MM.1S (cell line): ENCODE measurements around the gene KCNMA1.

Source experiments
- DNase-seq: peaks from one replicate; pipeline ENCODE4 v3.0.0-alpha.2; 2015
- H2AFZ ChIP-seq: fragments of 300-600 bp; sonication (generic); 2 replicates; pipeline ENCODE4 v1.6.0; 2016; ENCODE audit warnings: antibody characterized with exemption, low read length
- H3F3A ChIP-seq: fragments of 300-600 bp; sonication (generic); 2 replicates; pipeline ENCODE4 v1.6.1; 2016; ENCODE audit warnings: mild to moderate bottlenecking, antibody characterized with exemption, low read length, moderate library complexity, mixed read lengths; ENCODE audit not compliant: insufficient read depth
- H3K27ac ChIP-seq: fragments of 300-600 bp; sonication (generic); 2 replicates; pipeline ENCODE4 v1.5.1; 2016; ENCODE audit warnings: mild to moderate bottlenecking, low read length
- H3K27me3 ChIP-seq: fragments of 300-600 bp; sonication (generic); replicated peaks from 2 replicates; pipeline ENCODE4 v1.6.0; 2016; ENCODE audit warnings: low read length; ENCODE audit not compliant: insufficient read depth
- H3K36me3 ChIP-seq: fragments of 300-600 bp; sonication (generic); replicated peaks from 2 replicates; pipeline ENCODE4 v1.6.1; 2016; ENCODE audit warnings: mild to moderate bottlenecking, low read length, mixed read lengths; ENCODE audit not compliant: insufficient read depth
- H3K4me1 ChIP-seq: fragments of 300-600 bp; sonication (generic); 2 replicates; pipeline ENCODE4 v1.6.1; 2016; ENCODE audit warnings: low read length, mixed read lengths
- H3K4me2 ChIP-seq: fragments of 300-600 bp; sonication (generic); 2 replicates; pipeline ENCODE4 v1.6.0; 2016; ENCODE audit warnings: low read depth, low read length
- H3K4me3 ChIP-seq: fragments of 300-600 bp; sonication (generic); 2 replicates; pipeline ENCODE4 v1.5.1; 2016; ENCODE audit warnings: low read length, mixed read lengths
- H3K79me2 ChIP-seq: fragments of 300-600 bp; sonication (generic); 2 replicates; pipeline ENCODE4 v1.6.1; 2016; ENCODE audit warnings: mixed run types, low read length, mixed read lengths
- H3K9ac ChIP-seq: fragments of 300-600 bp; sonication (generic); 2 replicates; pipeline ENCODE4 v1.6.1; 2016; ENCODE audit warnings: low read length, mixed read lengths
- H3K9me2 ChIP-seq: fragments of 300-600 bp; sonication (generic); replicated peaks from 2 replicates; pipeline ENCODE4 v1.6.1; 2016; ENCODE audit warnings: mild to moderate bottlenecking, low read length, mixed read lengths; ENCODE audit not compliant: insufficient read depth
- H3K9me3 ChIP-seq: fragments of 300-600 bp; sonication (generic); replicated peaks from 2 replicates; pipeline ENCODE4 v1.6.1; 2016; ENCODE audit warnings: mild to moderate bottlenecking, low read length, mixed read lengths; ENCODE audit not compliant: insufficient read depth
- H4K20me1 ChIP-seq: fragments of 300-600 bp; sonication (generic); 2 replicates; pipeline ENCODE4 v1.6.1; 2016; ENCODE audit warnings: mild to moderate bottlenecking, low read length, moderate library complexity, mixed read lengths; ENCODE audit not compliant: insufficient read depth
- EZH2 ChIP-seq: fragments of 300-600 bp; sonication (generic); optimal IDR thresholded peaks from 2 replicates; pipeline ENCODE3; 2017; ENCODE audit warnings: low read depth, mild to moderate bottlenecking, antibody characterized with exemption, low read length, mixed read lengths
- EZH2phosphoT487 ChIP-seq: fragments of 300-600 bp; sonication (generic); IDR thresholded peaks from 2 replicates; pipeline ENCODE4 v1.6.1; 2018; ENCODE audit warnings: antibody characterized with exemption, low read length
- TF ChIP-seq, protein P1 (sequence below): fragments of 300-600 bp; sonication (generic); IDR thresholded peaks from 2 replicates; pipeline ENCODE4 v1.5.1; 2016; ENCODE audit warnings: antibody characterized with exemption, low read length, mixed read lengths

The KCNMA1 gene

DNA sequence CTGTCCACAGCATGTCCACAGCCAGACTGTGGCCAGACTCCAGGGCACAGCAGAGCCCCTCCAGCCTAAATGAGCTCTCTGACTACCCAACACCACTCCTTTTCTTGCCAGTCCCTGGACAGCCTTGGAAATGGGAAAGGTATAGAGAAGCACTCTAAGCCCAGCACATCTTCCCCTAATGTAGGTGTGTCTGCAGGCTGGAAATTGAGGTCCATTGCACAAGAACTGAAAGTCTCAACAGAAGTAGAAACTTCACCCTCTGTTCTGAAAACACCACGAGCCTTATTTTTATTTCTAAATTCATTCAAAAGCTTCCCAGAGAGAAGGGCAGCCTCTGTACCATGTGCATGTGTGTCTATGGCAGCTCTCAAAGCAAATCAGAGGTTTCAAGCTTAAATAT is 3.7 kb upstream of the KCNMA1 start:
- Histone ChIP-seq H3K4me3 (peak overlapping the region; percentile 17), H3K79me2 (no peaks in the 10 kb centered on the region), H3K4me1 (peaks cover 13% of the 10 kb centered on the region; the same call in 1 of the 2 replicates), H4K20me1 (no peaks in the 10 kb centered on the region), H3F3A (no peaks in the 10 kb centered on the region), H3K36me3 (no peaks in the 10 kb centered on the region), H2AFZ (no peak overlapping the region), H3K27ac (no peak overlapping the region), H3K27me3 (peaks cover 30% of the 10 kb centered on the region), H3K9ac (no peak overlapping the region), H3K4me2 (peak overlapping the region; percentile 61; the same call in 1 of the 2 replicates), H3K9me2 (no peaks in the 10 kb centered on the region), H3K9me3 (no peaks in the 10 kb centered on the region)
- no peak for TF ChIP-seq EZH2
- DNase-seq = no peak

DNA sequence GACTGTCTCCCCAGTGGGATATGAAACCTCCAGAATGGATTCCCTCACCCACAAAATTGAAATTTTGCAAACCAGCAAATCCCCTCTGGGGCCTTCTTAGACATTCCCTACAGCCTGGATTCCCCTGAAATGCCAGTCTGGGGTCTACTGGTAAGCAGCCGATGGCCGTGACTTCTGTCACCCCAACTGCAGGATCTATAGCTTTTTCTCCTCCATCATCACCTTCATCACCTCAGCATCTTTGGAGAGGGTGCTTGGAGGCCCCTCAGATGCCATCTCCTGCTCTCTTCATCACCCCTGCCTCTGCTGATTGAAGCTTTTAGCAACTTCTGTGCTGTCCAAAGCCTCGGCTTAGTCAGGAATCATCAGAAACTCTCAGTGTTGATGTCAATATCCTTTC is 2.6 kb upstream of the KCNMA1 start:
- Histone ChIP-seq H3K9me2 (no peaks in the 10 kb centered on the region), H3K4me3 (no peak overlapping the region), H3K9ac (no peak overlapping the region), H3F3A (no peaks in the 10 kb centered on the region), H3K27me3 (peaks cover 42% of the 10 kb centered on the region), H4K20me1 (no peaks in the 10 kb centered on the region), H2AFZ (no peak overlapping the region), H3K79me2 (no peaks in the 10 kb centered on the region), H3K9me3 (no peaks in the 10 kb centered on the region), H3K36me3 (no peaks in the 10 kb centered on the region), H3K27ac (no peak overlapping the region), H3K4me2 (no peak overlapping the region), H3K4me1 (peaks cover 13% of the 10 kb centered on the region; the same call in 1 of the 2 replicates)
- DNase-seq = no peak
- TF ChIP-seq EZH2phosphoT487 = no peak
- TF ChIP-seq EZH2 = no peak
- TF ChIP-seq, protein P1, sequence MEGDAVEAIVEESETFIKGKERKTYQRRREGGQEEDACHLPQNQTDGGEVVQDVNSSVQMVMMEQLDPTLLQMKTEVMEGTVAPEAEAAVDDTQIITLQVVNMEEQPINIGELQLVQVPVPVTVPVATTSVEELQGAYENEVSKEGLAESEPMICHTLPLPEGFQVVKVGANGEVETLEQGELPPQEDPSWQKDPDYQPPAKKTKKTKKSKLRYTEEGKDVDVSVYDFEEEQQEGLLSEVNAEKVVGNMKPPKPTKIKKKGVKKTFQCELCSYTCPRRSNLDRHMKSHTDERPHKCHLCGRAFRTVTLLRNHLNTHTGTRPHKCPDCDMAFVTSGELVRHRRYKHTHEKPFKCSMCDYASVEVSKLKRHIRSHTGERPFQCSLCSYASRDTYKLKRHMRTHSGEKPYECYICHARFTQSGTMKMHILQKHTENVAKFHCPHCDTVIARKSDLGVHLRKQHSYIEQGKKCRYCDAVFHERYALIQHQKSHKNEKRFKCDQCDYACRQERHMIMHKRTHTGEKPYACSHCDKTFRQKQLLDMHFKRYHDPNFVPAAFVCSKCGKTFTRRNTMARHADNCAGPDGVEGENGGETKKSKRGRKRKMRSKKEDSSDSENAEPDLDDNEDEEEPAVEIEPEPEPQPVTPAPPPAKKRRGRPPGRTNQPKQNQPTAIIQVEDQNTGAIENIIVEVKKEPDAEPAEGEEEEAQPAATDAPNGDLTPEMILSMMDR = no peak

DNA sequence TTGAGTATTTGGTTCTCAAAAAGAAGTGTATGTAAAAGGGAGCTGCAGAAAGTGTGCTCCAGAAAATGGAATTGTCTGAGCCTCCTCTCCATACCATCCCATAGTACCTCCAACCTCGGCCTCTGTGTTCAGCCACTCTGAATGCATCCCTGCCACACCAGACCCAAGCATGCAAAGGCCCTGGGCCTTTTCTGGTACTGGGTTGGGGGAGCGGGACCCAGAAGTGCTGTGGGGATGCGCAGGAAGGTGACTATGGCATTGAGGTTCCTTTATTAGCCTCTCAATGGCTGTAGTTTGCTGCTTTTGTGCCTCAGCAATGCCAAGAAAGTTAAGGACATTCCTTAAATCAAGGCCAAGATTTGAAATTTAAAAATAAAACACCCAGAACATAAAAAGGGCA is 2.1 kb upstream of the KCNMA1 start:
- Histone ChIP-seq H3K9me2 (no peaks in the 10 kb centered on the region), H3K4me2 (no peak overlapping the region), H3F3A (no peaks in the 10 kb centered on the region), H2AFZ (no peak overlapping the region), H3K4me3 (no peak overlapping the region), H3K27ac (no peak overlapping the region), H4K20me1 (no peaks in the 10 kb centered on the region), H3K27me3 (peaks cover 45% of the 10 kb centered on the region), H3K9ac (no peak overlapping the region), H3K9me3 (no peaks in the 10 kb centered on the region), H3K79me2 (no peaks in the 10 kb centered on the region), H3K36me3 (no peaks in the 10 kb centered on the region), H3K4me1 (peaks cover 13% of the 10 kb centered on the region; the same call in 1 of the 2 replicates)
- TF ChIP-seq EZH2phosphoT487 (no peak), EZH2 (no peak)
- TF ChIP-seq, protein P1 = no peak
- DNase-seq = no peak

DNA sequence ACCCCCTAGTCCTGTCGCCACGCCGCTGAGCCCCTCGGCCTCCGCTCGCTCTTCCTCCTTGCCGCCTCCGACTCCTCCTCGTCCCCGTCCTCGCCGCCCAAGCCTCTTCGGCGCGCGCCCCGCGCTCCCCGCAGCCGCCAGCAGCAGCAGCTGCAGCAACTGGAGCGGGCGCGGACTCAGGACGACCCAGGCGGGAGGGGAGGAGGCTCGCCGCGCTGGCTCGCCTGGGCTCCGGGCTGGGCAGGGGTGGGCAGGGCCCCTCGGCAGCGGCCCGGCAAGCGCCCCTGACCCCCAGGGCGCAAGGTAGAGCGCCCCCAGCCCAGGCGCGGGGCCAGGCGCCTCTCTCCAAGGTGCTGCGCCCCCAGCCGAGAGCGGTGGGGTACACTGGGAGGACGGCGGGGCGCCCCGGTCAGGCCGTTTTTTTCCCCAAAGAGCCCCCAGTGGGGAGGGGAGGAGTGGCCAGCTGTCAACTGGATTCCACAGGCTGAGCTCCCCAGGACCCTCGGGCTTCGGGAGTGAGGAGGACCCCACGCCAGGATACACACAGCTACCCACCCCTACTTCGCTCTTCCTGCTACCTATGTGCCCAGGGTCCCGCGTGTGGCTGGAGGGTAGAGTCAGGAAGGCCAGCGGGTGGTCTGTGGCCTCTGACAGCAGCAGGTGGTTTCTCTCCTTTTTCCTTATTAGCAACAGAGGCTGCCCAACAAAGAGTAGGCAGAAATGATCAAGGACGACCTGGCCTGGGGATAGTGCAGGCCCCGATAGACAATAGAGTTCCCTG is 903 bp upstream of the KCNMA1 start:
- Histone ChIP-seq H3K9me3 (no peaks in the 10 kb centered on the region), H3K27me3 (peaks cover 54% of the 10 kb centered on the region), H3K9me2 (no peaks in the 10 kb centered on the region), H3K27ac (no peak overlapping the region), H3K4me2 (peak overlapping the region; percentile 41; the same call in 1 of the 2 replicates), H3K79me2 (no peaks in the 10 kb centered on the region), H3K4me1 (peaks cover 13% of the 10 kb centered on the region; the same call in 1 of the 2 replicates), H3K4me3 (peak overlapping the region; percentile 27; the same call in 1 of the 2 replicates), H3K9ac (no peak overlapping the region), H2AFZ (no peak overlapping the region), H3K36me3 (no peaks in the 10 kb centered on the region), H3F3A (no peaks in the 10 kb centered on the region), H4K20me1 (no peaks in the 10 kb centered on the region)
- TF ChIP-seq EZH2 = no peak
- DNase-seq = no peak
